ENCODE data around the gene OR4C5.
"Not testable (repeated sequence)": the region's sequence is repeated elsewhere in the genome, so short reads cannot be mapped to it uniquely, and the experiment has no call there.

OR4C5 gene

DNA sequence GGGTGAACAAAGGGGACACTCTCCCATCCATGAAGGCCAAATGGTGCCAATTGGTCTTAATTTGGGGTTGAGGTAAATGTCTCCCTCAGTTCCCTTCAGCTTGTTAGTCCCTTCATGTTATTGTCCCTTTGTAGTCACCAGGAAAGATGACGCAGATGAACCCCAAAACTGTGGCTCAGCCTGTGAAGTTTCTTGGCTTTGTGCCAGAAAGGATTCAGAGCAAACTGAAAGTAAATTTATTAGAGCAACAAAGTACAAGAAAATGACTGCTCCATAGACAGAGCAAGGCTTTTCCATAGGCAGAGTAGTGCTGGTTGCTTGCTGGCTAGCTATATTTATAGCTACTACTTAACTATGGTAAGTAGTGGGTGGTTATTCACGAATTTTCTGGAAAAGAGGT, 24.8 kb downstream of the OR4C5 start:
- no peaks in the 10 kb centered on the region for H3K36me3 ChIP-seq
- no peaks in the 10 kb centered on the region for H3K27me3 ChIP-seq
- no peaks in the 10 kb centered on the region for H3K4me1 ChIP-seq (ENCODE audit: control insufficient read depth in 1 of 2, insufficient read depth in 1 of 2, low read depth in 1 of 2, low read length in 1 of 2)
- H3K4me3 ChIP-seq (ENCODE audit: low read depth in 1 of 2, low read length in 1 of 2), result no peak overlapping the region
- TF ChIP-seq, protein P1, sequence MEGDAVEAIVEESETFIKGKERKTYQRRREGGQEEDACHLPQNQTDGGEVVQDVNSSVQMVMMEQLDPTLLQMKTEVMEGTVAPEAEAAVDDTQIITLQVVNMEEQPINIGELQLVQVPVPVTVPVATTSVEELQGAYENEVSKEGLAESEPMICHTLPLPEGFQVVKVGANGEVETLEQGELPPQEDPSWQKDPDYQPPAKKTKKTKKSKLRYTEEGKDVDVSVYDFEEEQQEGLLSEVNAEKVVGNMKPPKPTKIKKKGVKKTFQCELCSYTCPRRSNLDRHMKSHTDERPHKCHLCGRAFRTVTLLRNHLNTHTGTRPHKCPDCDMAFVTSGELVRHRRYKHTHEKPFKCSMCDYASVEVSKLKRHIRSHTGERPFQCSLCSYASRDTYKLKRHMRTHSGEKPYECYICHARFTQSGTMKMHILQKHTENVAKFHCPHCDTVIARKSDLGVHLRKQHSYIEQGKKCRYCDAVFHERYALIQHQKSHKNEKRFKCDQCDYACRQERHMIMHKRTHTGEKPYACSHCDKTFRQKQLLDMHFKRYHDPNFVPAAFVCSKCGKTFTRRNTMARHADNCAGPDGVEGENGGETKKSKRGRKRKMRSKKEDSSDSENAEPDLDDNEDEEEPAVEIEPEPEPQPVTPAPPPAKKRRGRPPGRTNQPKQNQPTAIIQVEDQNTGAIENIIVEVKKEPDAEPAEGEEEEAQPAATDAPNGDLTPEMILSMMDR (IDR thresholded peaks at IDR 0.05), result no peak
- no peaks in the 10 kb centered on the region for H3K9me3 ChIP-seq
- no peak overlapping the region for H3K27ac ChIP-seq

DNA sequence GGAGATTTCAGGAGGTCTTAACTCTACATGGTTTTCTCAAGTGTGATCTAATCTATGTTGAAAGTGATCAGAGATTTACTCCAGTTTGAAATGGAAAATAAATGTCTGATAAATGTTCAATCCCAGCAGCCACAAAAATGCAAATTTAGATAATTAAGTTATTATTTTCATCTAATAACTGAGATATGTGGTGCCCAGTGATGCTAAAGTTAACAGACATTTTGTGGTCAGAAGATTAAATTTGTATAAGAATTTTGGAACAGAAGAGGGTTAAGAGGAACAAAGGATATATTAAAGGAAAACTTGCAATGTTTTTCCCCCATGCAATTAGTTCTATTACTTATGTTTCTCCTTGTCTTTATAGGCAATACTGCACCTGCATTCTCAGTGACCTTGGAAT, 41.6 kb downstream of the OR4C5 start, which contains the start of gene OR4C3:
Gene OR4C3 (plus strand): TSS at position 301 of the 400 bp plus-strand sequence. CDS start 102 bp downstream, outside the sequence.
- H3K36me3 ChIP-seq; H3K4me1 ChIP-seq (ENCODE audit: control insufficient read depth in 1 of 2, insufficient read depth in 1 of 2, low read depth in 1 of 2, low read length in 1 of 2); H3K4me3 ChIP-seq (ENCODE audit: low read depth in 1 of 2, low read length in 1 of 2); H3K27ac ChIP-seq; H3K9me3 ChIP-seq; H3K27me3 ChIP-seq: not testable (repeated sequence)

DNA sequence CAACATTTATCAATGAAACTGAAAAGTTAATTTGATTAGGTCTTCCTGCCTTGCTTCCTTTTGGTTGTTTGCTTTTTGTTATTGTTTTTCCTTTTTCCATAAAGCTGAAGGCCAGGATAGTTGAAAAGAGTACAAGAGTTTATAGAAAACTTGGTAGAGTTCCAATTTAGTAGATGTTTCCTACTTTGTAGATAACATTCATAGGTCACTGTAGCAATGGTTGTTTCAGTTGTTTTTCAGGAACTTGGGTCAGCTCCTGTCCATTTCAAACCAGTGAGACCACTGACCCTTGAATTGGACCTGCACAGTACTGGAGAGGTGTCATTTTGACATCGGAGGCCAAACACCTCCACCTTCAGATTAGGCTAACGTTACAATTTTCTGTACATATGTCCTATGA, 46.5 kb downstream of the OR4C5 start:
- not testable (repeated sequence) for H3K9me3 ChIP-seq; H3K4me1 ChIP-seq (ENCODE audit: control insufficient read depth in 1 of 2, insufficient read depth in 1 of 2, low read depth in 1 of 2, low read length in 1 of 2); H3K4me3 ChIP-seq (ENCODE audit: low read depth in 1 of 2, low read length in 1 of 2); H3K27ac ChIP-seq; H3K27me3 ChIP-seq; H3K36me3 ChIP-seq

Data from neutrophil (primary cell).